GM19328 (cell line): ENCODE results near the gene DAZAP1.
"Not testable (repeated sequence)": the region's sequence is repeated elsewhere in the genome, so short reads cannot be mapped to it uniquely, and the experiment has no call there.

Source experiments
- ATAC-seq: cut with Tn5 transposase; IDR thresholded peaks from one replicate; pipeline ENCODE4 v1.9.1; 2021; ENCODE audit warnings: mild to moderate bottlenecking, moderate library complexity; ENCODE audit not compliant: unreplicated experiment

DAZAP1 gene

DNA sequence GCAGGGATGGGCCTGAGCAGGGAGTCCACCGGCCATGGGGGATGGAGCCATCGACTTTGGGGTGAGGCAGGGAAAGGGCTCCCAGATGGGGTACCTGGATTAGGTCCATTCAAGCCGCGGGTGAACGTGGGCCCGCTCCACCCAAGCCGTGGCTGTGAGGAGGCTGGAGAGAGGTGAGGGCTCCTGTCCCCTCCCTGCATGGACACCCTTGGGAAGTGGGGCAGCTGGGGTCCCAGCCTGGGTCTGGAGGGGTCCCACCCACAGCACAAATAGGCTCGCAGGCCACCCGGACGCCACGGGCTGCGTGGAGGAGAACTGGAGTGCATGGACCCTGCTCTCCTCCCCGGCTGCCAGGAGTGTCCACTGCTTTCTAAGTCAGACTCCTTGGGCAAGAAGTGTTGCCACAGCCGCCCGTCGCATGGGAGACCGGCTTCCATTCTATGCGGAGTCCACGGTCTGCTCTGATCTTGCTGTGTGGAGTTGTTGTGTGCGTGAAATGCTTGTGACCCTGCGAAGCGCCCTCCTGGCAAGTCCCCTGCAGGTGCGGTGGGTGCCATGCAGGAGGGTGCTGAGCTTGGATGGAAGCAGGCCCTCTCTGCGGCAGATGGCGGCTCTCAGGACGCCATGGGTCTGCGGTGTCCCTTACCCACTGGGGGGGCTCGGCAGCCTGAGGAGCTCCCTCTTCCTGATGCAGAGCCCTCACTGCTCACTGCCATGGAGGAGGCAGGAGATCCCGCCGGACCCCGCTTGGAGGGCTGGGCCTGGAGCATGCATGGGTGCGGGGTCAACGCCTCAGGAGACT, 2.0 kb downstream of the DAZAP1 start:
- ATAC-seq, result no peak

DNA sequence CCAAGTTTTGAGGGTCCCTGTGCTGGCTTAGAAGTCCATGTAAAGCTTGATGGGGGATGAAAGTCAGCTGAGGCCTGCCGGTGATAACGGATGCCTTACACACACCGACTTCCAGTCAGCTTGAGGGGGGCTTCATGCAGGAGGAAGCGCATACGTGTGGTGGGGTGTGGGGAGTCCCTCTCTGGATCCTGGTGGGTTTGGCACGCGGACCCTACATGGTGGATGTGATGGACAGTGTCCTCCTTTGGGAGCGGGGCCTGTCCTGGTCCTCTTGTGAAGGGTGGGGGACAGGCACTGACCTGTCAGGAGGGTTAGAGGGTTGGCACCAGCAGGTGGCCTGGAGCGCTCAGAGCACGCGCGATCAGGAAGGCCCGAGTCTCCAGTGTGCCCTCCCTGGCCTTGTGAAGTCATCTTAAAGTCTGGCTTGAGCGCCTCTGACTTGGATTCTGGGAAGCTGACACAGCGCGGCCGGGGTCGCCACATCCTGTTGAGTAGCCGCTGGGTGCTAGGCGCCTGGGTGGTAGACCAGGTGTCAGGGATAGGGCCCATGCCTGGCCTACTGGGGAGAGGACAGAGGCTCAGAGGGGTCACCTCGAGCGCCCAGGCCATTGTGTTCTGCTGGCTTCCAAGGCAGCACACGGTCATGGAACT, 2.9 kb downstream of the DAZAP1 start:
- ATAC-seq, result no peak

DNA sequence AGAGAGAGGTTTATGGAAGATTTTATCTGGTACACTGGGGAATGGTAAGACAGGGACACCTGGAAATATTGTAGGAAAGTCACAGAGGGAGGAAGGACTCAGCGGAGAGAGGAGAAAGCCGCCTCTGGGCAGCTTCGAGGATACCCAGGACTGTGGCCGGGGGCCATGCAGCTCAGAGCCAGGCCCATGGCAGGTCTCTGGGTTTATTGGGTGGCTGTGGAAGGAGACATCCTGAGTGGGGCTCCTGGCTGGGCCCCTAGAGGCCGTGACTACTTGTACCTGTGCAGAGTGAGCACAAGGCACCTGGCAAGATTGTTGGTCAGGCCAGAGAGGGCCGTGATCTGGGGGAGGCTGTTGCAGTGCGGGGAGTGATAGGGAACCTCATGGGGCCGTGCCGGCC, 3.4 kb downstream of the DAZAP1 start:
- no peak for ATAC-seq

DNA sequence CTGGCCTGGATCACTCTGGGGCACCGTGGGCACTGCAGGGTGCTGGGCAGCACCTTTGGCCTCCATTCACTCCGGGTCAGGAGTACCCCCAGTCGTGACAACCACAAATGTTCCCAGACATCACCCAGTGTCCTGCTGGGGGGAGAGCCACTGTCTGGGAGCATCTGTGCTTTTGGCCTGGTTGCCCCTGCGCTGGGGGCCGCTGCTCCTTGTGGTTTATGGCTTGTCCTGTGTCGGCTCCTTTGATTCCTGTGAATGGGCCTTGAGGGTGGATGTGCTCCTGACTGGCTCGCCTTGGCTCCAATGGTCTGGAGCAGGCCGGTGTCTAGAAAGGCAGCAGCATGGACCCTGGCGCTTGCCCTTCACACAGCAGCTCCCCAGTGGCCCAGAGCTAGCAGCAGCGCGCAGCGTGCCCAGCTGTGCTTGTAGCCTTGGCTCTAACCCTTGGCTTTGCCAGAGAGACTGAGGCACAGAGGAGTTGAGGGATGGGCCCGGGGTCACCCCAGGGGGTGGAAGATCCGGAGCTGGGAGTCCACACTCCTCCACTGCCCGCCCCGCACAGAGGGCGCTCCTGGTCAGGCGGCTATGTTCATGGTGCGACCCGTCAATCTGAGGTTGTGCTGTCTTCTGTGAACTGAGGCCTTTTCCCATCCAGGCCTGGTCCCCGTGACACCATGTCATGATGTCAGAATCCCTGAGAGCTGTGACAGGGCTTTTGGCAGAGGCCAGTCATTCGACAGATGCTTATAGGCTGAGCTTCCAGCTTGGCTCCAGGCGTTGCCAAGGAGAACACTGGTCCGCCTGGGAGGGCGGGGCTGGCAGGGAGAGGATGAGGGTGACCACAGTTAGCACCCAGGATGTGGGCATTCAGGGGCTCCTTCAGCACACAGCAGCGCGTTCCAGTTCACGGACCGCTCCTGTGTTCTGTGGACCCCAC, 4.1 kb downstream of the DAZAP1 start:
- no peak for ATAC-seq

DNA sequence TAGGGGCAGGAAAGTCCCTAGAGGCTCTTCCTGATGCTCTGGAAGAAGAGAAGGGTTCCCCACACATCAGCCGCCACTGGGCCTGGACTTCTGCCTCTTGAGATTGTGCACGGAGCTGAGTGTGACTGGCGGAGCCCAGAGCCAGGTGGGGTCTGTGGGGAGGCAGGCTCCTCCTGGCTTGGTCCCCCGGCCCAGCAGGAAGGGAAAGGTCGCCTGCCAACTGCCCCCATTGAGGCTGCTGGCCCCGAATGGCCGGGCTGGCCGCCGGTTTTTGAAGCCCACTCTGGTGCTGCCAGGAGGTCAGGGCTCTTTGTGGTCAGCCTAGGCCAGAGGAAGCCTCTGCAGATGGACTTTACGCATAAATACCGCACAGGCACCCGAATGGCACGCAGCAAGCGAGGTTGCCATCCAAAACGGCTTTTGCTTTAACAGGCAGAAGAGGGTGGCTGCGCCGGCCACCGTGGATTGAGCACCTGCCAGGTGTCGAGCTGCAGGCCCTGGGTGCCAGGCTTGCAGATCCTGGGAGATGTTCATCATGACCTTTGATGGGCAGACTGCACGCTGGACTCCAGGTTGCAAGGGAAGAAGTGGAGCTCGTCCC, 5.0 kb downstream of the DAZAP1 start:
- no peak for ATAC-seq

DNA sequence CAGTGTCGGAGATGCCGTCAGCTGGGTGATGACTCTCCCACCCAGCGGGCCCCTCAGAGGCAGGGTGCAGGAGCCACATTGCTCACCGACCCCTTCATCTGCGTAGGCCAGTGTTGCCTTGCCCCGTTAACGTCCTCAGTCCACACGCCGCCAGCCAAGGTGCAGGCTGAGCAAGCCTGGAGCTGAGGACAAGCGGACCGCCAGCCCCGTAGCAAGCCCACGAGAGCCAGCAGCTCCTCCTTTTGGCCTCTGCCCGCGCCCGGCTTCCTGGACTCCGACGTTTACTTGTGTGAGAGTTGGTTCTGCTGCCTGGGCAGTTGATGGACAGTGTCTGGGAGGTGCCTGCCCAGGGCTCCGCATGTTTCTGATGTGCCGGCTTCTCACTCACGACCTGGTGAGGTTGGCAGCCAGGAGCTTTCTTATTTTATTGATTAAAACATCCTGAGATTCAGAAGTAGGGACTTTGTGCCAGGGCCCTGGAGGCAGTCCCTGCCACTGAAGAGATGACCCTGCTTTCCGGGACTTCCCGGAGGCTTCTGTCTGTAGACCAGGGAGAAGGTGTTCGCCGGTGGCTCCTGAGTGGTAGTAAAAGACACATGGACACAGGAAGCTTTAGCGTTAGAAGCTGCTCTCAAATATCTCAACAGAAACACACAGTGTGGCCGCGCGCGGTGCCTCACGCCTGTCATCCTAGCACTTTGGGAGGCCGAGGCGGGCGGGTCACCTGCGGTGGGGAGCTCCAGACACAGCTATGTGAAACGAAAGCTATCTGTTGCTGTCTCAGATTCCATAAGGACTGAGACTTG, 5.8 kb downstream of the DAZAP1 start:
- ATAC-seq, result no peak

DNA sequence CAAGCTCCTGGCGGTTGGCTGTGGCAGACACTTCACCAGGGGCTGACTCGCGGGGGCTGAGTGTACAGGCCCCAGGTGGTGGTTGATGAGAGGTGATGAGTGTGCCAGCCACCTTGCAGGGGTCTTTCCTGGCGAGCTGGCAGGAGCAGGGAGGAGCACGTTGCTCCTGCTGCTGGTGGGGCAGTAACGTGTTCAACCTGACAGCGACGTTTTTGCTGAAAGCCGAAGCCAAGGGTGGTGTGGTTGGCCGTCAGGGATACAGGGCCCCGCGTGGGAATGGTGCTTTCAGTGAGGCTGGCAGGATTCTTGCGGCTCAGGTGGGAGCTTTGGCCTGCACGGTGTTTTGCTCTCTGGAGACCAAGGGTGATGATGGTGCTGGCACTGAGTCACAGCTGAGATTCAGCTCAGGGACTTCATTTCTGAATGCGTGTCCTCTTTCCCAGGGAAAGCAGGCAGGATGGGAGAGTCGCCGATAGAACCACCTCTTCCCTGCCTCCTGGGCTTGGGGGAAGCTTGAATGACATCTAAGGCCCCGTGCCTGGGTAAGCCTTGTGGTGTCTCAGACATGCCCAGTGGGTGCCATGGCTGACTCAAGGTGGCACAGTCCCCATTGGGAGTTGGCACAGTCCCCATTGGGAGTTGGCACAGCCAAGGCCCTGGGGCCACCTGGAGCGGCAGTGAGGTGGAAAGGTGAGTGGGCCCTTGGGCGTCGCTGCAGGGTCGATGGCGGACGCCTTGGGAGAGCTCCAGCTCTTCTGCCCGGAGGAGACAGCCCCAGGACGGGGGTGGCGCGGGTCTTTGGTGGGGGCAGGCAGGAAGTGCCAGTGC, 8.8 kb downstream of the DAZAP1 start:
- ATAC-seq, result no peak

DNA sequence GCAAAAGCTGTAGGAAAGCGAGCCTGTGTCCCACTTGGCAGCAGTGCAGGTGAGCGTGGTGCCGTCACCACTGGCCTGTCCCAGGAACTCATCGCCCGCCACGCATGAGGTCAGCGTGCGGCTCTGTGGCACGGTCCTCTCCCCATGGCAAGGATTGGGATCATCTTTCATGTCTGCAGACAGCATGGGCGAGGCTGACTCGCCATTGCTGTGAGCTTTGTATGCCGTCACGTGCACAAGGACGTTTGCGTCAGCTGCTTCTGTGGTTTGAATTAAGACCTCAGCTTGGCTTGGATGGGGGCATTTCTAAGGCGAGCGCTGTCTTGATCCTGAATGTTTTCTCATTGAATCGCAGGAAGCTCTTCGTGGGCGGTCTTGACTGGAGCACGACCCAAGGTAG, 9.8 kb downstream of the DAZAP1 start:
- no peak for ATAC-seq

DNA sequence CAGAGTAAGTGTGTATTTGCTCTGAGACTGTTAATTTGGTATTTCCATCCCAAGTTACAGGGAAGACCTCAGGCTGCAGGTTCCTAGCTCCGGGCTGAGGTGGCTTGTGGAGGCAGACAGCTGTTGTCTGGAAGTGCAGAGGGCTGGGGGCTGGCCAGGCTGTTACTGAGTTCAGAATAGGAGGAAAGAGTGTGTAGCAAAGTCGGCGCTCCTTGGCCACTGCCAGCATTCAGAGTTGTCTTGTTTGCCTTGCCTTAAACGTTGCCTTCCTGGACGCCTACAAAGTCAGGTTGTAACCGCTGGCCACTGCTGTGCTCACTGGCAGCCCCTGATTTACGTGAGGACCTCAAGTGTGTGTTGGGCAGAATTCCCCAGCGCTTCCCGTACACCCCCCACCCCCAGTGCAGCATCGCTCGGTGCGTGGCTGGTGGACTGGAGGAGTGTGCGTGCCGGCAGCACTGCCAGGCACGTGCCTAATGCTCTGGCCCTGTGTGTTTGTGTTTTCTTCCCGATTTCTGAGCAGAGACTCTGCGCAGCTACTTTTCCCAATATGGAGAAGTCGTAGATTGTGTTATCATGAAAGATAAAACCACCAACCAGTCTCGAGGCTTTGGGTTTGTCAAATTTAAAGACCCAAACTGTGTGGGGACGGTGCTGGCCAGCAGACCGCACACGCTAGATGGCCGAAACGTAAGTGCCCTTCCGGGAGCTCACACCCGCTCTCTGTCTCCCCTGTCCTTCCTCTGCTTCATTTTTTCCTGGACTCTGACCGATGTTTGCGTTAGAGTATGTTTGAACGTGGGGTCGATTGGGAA, 10.5 kb downstream of the DAZAP1 start:
- ATAC-seq, result no peak

DNA sequence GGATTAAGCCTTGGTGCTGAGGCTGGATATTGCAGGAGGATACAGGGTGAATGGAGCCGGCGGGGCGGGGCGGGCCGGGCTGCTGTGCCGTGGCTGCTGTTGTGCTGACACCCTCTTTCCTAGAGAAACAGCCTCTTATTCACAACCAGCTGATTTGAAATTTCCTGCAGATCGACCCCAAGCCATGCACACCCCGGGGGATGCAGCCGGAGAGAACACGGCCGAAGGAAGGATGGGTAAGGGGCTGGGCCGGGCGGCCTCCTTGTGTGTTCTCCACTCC, 11.1 kb downstream of the DAZAP1 start:
- ATAC-seq, result no peak

DNA sequence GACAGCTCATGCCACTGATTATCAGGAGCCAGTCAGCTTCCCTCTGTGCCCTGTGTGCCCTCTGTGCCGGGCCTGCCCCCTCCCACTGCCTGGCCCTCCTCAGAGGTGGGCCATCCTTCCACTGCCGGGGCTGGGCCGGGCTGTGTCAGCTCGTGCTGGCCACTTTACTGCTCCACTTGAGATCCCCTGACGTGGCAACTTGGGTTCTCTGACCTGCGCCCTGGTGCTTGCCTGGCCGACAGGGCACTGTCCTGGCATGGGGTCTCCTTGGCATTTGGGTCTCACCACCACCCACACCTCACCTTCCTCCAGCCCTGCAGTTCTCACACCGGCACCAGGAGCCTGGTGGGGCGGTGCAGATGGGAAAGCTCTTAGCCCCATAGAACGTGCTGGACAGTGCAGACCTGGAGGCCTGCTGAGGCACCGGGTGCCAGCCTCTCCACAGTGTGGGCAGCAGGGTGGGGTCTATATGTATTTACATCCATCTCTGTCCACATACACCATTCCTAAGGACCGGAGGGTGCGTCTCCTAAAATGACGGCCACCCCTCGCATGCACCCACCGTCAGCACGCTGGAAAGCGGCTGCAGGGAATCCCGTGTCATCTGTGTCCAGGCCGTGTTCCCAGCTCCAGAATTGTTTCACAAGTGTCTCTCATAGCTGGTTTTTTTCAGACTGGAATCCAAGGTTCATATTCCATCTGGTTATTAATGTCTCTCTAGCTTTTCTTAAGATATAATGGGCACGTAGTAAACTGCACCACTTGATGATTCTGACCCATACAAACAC, 11.8 kb downstream of the DAZAP1 start:
- no peak for ATAC-seq

DNA sequence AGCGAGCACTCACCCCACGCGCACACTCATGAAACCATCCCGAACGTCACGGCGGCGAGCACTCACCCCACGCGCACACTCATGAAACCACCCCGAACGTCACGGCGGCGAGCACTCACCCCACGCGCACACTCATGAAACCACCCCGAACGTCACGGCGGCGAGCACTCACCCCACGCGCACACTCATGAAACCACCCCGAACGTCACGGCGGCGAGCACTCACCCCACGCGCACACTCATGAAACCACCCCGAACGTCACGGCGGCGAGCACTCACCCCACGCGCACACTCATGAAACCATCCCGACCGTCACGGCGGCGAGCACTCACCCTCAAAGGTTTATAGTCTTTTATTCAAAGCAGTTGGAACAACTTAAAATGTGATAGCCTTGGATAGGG, 12.7 kb downstream of the DAZAP1 start:
- not testable (repeated sequence) for ATAC-seq

DNA sequence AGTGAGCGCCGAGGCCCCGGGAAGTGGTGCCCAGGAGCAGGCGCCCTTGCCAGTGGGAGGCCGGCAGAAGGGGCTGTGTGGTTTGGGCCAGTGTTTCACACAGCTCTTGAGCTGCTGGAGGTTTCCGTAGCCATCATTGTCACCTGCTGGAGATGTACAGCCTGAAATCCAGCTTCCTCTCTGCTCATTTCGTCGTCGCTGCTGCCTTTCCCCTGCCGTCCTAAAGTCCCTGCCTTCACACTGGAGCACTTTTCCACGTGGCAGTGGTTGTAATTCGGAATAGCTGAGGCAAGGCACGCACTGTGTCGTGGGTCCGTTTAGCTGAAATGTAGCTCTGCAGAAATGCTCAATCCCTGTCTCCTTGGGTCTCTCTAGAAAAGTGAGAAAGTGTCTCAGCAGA, 13.2 kb downstream of the DAZAP1 start:
- ATAC-seq, result no peak

DNA sequence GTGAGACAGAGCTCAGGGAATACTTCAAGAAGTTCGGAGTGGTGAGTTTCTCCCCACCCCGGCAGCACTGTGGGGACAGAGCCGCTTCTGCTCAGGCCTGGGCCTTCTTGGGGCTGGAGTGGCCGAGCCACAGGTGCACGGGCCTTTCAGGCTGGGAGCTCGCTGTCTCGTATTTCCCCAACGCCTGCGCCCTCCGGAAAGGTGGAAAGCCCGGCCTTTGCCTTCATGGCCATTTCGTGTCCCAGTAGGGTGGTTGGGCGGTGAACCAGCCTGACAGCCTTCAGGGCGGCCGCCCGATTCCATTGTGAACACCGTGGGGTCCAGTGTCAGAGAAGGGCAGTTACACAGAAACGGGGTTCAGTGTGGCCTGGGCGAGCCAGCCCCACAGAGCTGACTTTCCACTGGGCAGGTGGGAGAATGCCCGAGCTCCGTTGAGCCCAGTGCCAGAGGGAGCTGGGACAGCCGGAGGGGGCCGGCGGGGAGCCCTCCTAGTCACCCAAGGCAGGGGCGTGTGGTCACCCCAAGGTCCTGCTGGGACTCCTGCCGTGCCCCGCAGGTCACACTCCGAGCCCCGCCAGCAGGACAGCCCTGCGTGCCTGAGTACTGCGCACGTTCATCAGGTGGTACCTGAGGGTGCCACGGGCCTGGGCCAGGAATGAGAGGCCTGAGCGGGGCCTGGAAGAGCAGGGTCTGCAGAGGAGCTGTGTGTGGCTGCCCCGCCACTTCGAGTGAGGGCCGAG, 14.0 kb downstream of the DAZAP1 start:
- no peak for ATAC-seq

DNA sequence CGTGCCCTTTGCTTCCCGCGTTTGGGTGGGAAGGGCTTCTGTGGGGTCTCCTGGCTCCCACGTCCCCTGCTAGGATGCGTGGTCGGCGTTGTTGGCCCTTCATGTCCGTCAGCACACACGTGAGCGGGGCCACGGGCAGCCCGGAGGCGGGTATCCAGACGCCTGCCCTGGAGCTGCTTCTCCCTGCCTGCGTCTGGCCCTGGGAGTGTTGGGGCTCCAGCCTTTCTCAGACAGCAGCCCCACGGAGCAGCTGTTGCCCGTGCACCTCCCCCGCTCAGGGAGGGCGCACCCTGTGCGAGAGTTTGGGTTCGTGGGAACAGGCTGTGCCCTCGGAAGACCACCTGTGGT, 14.5 kb downstream of the DAZAP1 start:
- ATAC-seq, result no peak

DNA sequence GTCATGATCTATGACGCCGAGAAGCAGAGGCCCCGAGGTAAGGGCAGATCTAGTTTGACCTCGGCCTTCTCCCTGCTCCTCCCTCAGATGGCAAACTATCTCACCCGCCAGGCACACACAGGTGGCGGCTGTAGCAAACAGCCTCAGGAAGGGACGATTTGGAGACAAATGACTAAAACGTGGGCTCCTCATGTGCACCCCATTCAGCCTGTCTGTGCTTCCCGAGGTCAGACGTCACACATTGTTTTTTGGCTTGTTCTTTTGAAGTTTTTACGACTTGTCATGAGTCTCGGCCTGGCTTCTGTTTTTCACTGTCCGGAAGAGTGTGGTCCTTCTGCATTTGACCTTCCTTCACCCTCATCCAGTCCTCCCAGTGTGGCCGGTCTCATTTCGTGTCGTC, 15.0 kb downstream of the DAZAP1 start:
- ATAC-seq, result no peak

DNA sequence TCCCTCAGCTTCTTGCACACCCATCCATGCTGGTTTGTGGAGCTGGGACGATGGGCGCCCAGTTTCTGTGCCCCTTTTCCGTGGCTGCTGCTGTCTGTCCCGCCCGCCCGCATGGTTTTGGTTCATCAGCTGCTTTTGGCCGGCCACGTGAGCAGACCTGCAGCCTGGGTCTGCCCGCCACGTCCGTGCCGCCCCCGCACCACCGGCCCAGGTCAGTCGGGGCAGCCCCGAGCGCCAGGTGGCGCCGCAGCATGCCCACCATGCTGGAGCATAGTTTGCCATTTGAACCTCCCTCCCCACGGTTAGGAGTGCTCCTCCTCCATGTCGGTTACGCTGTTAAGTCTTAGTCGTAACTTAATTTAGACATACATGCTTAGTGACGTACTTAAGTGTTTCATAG, 15.6 kb downstream of the DAZAP1 start:
- ATAC-seq, result no peak
